Sigmoid colon (tissue), 7 donors: Measurements from ENCODE around the gene DOCK1. TPM values are rescaled to one million over a fixed set of nuclear protein-coding genes. Genes with fewer than 3 reads are reported as not detected.

Experiments used
- DNase-seq: peaks from one replicate; pipeline ENCODE4 v3.0.0-alpha.2; 2019
- H3K27ac ChIP-seq, 4 donors: fragments of 200-600 bp; sonication (generic); one replicate each; pipeline ENCODE4 v1.5.1; 2016 to 2019; ENCODE audit warnings: mild to moderate bottlenecking in 1 of 4
- H3K27me3 ChIP-seq, 3 donors: fragments of 200-600 bp; sonication (generic); one replicate each; pipeline ENCODE4 v1.5.1; 2019; ENCODE audit warnings: mild to moderate bottlenecking in 1 of 3
- H3K36me3 ChIP-seq, 4 donors: fragments of 200-600 bp; sonication (generic); one replicate each; pipeline ENCODE4 v1.5.1; 2016 to 2019
- H3K4me1 ChIP-seq, 4 donors: fragments of 200-600 bp; sonication (generic); one replicate each; pipeline ENCODE4 v1.5.1; 2017 to 2019
- H3K4me3 ChIP-seq, 4 donors: fragments of 200-600 bp; sonication (generic); one replicate each; pipeline ENCODE4 v1.5.1; 2017 to 2019; ENCODE audit warnings: mild to moderate bottlenecking in 2 of 4, moderate library complexity in 1 of 4
- H3K9me3 ChIP-seq, 4 donors: fragments of 200-600 bp in 3 of 4; sonication (generic) in 3 of 4; one replicate each; pipeline versions ENCODE4 v1.5.1 to v1.6.1; 2013 to 2019
- EP300 ChIP-seq, 4 donors: sonication (generic); formaldehyde crosslinking; IDR thresholded peaks; one replicate each; pipeline ENCODE4 v1.6.1; 2017; ENCODE audit warnings: antibody characterized with exemption in 4 of 4
- POLR2A ChIP-seq, 2 donors: fragments of 450-650 bp; IDR thresholded peaks; one replicate each; pipeline ENCODE4 v1.6.1; 2016; ENCODE audit warnings: antibody characterized with exemption in 2 of 2, mild to moderate bottlenecking in 2 of 2, moderate library complexity in 2 of 2
- POLR2AphosphoS5 ChIP-seq, 4 donors: sonication (generic); formaldehyde crosslinking; IDR thresholded peaks; one replicate each; pipeline ENCODE4 v1.6.1; 2017; ENCODE audit warnings: antibody characterized with exemption in 4 of 4
- WGBS, 2 donors: extraction: QIAGEN DNeasy Blood & Tissue Kit; methylation state at CpG; one replicate each; pipeline ENCODE4 v1.1.7; 2013; 5-methylcytosine and 5-hydroxymethylcytosine counted together
- intact Hi-C: fragments of 100-400 bp; cut with DNase I; formaldehyde crosslinking; loops from one replicate; pipeline ENCODE4 v1.15.1; 2023
- polyA plus RNA-seq, 3 donors: library from polyadenylated mRNA; stranded (reverse); fragments of 200-250 nt; gene quantifications; one replicate each; pipeline ENCODE4 v1.2.3, GENCODE V29; 2013
- total RNA-seq, 4 donors: library from RNA; depleted of rRNA; stranded (reverse); fragments of >200 nt; gene quantifications; one replicate each; pipeline ENCODE4 v1.1.0, GENCODE V29; 2016
- TF ChIP-seq, protein P1 (sequence below), 4 experiments: fragments of 450-650 bp in 3 of 4; fragments of 200-600 bp in 1 of 4; IDR thresholded peaks; one replicate each; pipeline ENCODE4 v1.5.1; 2016 to 2019; ENCODE audit warnings: antibody characterized with exemption in 4 of 4, mild to moderate bottlenecking in 3 of 4, moderate library complexity in 2 of 4
- donor health status: healthy with polysubstance abuse.
- donor health status: Bipolar disorder and iron deficiency.
- donor health status: healthy.

The DOCK1 gene
- total and polyA plus RNA-seq, 7 donors = 15.0 to 53.7 (median 40.2) TPM

DNA sequence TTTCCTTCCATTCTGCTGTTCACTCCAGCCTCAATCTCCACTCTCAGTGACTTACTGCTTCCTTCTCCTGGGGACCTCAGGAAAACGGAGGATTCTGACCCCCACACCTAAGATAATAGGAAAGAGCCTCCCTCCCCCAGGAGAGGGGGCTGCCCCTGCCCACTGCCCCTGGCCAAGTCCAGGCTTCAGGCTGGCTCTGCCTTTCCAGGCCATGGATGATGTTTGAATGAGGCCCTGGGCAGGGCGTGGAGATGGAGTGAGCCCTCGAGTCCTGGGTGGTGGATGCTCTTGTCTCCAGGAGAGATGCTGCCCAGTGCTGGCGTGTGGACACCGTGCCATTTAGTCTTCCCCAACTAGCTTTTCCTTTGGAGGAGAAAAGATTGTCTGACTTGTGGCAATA lies 184.2 kb downstream of the DOCK1 start:
- no peaks in the 10 kb centered on the region for H3K9me3 ChIP-seq
- TF ChIP-seq, protein P1, sequence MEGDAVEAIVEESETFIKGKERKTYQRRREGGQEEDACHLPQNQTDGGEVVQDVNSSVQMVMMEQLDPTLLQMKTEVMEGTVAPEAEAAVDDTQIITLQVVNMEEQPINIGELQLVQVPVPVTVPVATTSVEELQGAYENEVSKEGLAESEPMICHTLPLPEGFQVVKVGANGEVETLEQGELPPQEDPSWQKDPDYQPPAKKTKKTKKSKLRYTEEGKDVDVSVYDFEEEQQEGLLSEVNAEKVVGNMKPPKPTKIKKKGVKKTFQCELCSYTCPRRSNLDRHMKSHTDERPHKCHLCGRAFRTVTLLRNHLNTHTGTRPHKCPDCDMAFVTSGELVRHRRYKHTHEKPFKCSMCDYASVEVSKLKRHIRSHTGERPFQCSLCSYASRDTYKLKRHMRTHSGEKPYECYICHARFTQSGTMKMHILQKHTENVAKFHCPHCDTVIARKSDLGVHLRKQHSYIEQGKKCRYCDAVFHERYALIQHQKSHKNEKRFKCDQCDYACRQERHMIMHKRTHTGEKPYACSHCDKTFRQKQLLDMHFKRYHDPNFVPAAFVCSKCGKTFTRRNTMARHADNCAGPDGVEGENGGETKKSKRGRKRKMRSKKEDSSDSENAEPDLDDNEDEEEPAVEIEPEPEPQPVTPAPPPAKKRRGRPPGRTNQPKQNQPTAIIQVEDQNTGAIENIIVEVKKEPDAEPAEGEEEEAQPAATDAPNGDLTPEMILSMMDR (IDR thresholded peaks at IDR 0.05) = no peak
- TF ChIP-seq POLR2A (IDR thresholded peaks at IDR 0.05) = no peak
- no peak for TF ChIP-seq EP300 (IDR thresholded peaks at IDR 0.05)
- no peak for TF ChIP-seq POLR2AphosphoS5 (IDR thresholded peaks at IDR 0.05)
- intact Hi-C loops = no loop called here

DNA sequence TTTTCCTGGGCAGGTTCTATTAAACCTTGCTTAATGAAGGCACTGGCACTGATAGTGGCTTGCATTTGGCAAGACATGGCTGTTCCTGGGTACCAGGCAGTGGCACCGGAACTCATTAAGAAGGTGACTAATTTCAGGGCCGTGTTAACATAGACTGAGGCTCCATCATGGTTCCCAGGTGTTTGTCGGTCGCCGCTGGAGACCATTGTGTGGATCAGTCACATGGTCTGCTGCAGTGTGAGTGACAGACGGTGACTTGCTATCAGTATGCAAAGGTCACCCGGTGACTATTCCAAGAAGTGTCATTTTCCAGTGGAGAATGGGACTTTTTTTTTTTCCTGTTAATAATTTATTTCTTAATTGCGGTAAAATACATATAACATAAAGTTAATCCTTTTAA lies 184.9 kb downstream of the DOCK1 start:
- TF ChIP-seq EP300 (IDR thresholded peaks at IDR 0.05) = no peak
- no peak for DNase-seq

More for the DNA sequence above, 184.2 kb downstream of the DOCK1 start:
- H3K4me3 ChIP-seq = no peak overlapping the region
- WGBS, 2 donors = 92% methylated on average over 5 of the region's 5 CpGs
- H3K36me3 ChIP-seq = peaks cover 0 to 5% (median 2%) of the 10 kb centered on the region in 4 donors
- no peak for DNase-seq
- H3K4me1 ChIP-seq = no peaks in the 10 kb centered on the region
- H3K27me3 ChIP-seq = no peaks in the 10 kb centered on the region
- no peak overlapping the region for H3K27ac ChIP-seq

DNA sequence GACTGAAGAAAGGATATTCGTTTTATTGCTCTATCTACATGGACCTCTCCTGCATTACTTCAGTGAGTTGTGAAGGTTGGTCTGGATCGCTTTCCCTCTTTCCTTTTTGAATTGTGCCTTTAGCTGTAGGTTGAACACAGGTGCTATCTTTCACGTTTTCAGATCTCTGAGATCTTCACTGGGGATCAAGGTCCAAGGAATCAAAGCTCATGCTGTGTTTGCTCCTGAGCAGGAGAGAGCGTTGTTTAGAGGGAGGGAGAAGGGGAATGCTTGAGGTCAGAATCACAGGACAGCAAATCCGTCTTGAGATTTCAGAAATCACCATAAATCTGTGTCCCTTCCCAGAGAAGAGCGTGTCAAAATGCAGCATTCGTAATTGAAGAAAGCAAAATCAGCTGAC lies 186.1 kb downstream of the DOCK1 start:
- Histone ChIP-seq H3K27me3 (no peaks in the 10 kb centered on the region), H3K4me1 (no peaks in the 10 kb centered on the region), H3K36me3 (peaks cover 0 to 6% (median 2%) of the 10 kb centered on the region in 4 donors), H3K9me3 (no peaks in the 10 kb centered on the region), H3K4me3 (no peak overlapping the region), H3K27ac (no peak overlapping the region)
- WGBS, 2 donors = 80 to 91% methylated on average over 7 of the region's 7 CpGs
- intact Hi-C loops = no loop called here
- TF ChIP-seq EP300 (IDR thresholded peaks at IDR 0.05) = no peak
- TF ChIP-seq POLR2AphosphoS5 (IDR thresholded peaks at IDR 0.05) = no peak
- TF ChIP-seq POLR2A (IDR thresholded peaks at IDR 0.05) = no peak
- TF ChIP-seq, protein P1 (IDR thresholded peaks at IDR 0.05) = no peak
- DNase-seq = no peak

More for the DNA sequence above, 184.9 kb downstream of the DOCK1 start:
- Histone ChIP-seq H3K27me3 (no peaks in the 10 kb centered on the region), H3K36me3 (peaks cover 0 to 6% (median 2%) of the 10 kb centered on the region in 4 donors), H3K4me3 (no peak overlapping the region), H3K4me1 (no peaks in the 10 kb centered on the region), H3K9me3 (no peaks in the 10 kb centered on the region), H3K27ac (no peak overlapping the region)
- intact Hi-C loops = no loop called here
- 88 to 89% methylated on average over 8 of the region's 8 CpGs for WGBS, 2 donors

DNA sequence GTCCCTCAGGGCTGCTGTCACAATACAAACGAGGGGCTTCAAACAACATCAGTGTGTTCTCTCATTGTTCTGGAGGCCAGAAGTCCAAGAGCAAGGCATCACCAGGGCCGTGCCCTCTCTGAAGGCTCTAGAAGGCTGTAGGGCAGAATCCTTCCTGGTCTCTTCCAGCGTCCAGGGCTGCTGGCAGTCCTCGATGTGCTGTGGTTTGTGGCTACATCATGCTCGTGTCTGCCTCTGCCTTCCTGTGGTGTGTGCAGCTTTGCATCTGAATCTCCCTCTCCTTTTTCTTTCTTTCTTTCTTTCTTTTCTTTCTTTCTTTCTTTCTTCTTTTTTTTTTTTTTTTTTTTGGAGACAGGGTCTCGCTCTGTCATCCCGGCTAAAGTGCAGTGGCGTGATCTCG lies 187.7 kb downstream of the DOCK1 start:
- intact Hi-C loops = no loop called here
- H3K36me3 ChIP-seq = peaks cover 0 to 6% (median 2%) of the 10 kb centered on the region in 4 donors
- WGBS, 2 donors = 79 to 92% methylated on average over 9 of the region's 9 CpGs

DNA sequence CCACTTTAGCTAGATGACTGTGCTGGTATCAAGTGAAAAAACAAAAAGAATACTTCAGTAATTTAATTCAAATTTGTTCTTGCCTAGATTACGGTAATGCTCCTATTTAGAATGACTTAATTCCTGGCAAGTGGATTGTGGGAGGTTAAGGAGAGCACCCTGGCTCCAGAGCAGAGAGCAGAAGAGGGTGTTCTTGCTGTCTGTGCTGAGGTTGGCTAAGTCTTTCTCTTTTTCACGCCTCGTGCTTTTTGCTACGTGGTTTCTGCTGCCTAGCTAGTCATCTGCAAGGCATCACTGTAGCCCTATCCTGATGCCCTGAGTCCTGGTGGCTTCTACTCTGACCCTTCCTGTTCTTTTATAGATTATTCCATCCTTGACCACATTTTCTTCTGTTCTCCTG lies 189.8 kb downstream of the DOCK1 start:
- H3K27me3 ChIP-seq = no peaks in the 10 kb centered on the region

More for the DNA sequence above, 187.7 kb downstream of the DOCK1 start:
- Histone ChIP-seq H3K9me3 (no peaks in the 10 kb centered on the region), H3K4me1 (no peaks in the 10 kb centered on the region), H3K4me3 (no peak overlapping the region), H3K27me3 (no peaks in the 10 kb centered on the region), H3K27ac (no peak overlapping the region)
- TF ChIP-seq POLR2AphosphoS5 (IDR thresholded peaks at IDR 0.05) (no peak), POLR2A (IDR thresholded peaks at IDR 0.05) (no peak)
- TF ChIP-seq, protein P1 (IDR thresholded peaks at IDR 0.05) = no peak
- DNase-seq = no peak

More for the DNA sequence above, 189.8 kb downstream of the DOCK1 start:
- no peaks in the 10 kb centered on the region for H3K4me1 ChIP-seq
- H3K4me3 ChIP-seq = no peak overlapping the region
- WGBS, 2 donors = 94 to 97% methylated on average over 4 of the region's 4 CpGs
- H3K36me3 ChIP-seq = peaks cover 0 to 10% (median 2%) of the 10 kb centered on the region in 4 donors
- H3K9me3 ChIP-seq = no peaks in the 10 kb centered on the region
- H3K27ac ChIP-seq = no peak overlapping the region
- intact Hi-C loops = no loop called here
- DNase-seq = no peak
- TF ChIP-seq EP300 (IDR thresholded peaks at IDR 0.05) (no peak), POLR2A (IDR thresholded peaks at IDR 0.05) (no peak), POLR2AphosphoS5 (IDR thresholded peaks at IDR 0.05) (no peak)
- TF ChIP-seq, protein P1 (IDR thresholded peaks at IDR 0.05) = no peak
